Fibroblast of upper back skin (primary cell): Measurements from ENCODE around the gene KCNJ15.
A peak's percentile ranks its signal among the peaks of the same experiment; 100 is the strongest.

ENCODE experiments used
- DNase-seq: peaks from one replicate; pipeline ENCODE4 v3.0.0-alpha.2; 2013

KCNJ15 gene

GRCh38 chr21:38268864-38269575 is 12.2 kb downstream of the KCNJ15 start:
- no peak for DNase-seq

GRCh38 chr21:38269576-38269936 is 12.8 kb downstream of the KCNJ15 start:
- no peak for DNase-seq

- DNase-seq: no peak
Measured at GRCh38 chr21:38272215-38272614, 15.4 kb downstream of the KCNJ15 start.

GRCh38 chr21:38273745-38274542 is 17.2 kb downstream of the KCNJ15 start:
- DNase-seq: no peak

- peak; percentile 99 for DNase-seq
Measured at GRCh38 chr21:38277501-38278131, 20.8 kb downstream of the KCNJ15 start.

GRCh38 chr21:38280454-38280853 is 23.7 kb downstream of the KCNJ15 start:
- peak; percentile 57 for DNase-seq

GRCh38 chr21:38280867-38281266 is 24.1 kb downstream of the KCNJ15 start:
- no peak for DNase-seq

- DNase-seq: peak; percentile 49
Measured at GRCh38 chr21:38282921-38283320, 26.1 kb downstream of the KCNJ15 start.

GRCh38 chr21:38284216-38284615 is 27.4 kb downstream of the KCNJ15 start:
- no peak for DNase-seq

- DNase-seq: no peak
Measured at GRCh38 chr21:38286739-38287471, 30.1 kb downstream of the KCNJ15 start.

GRCh38 chr21:38287476-38287875 is 30.7 kb downstream of the KCNJ15 start:
- DNase-seq: no peak

GRCh38 chr21:38289705-38290485 is 33.1 kb downstream of the KCNJ15 start:
- peak; percentile 99 for DNase-seq

GRCh38 chr21:38290809-38291208 is 34.0 kb downstream of the KCNJ15 start:
- no peak for DNase-seq

- DNase-seq: no peak
Measured at GRCh38 chr21:38291874-38292273, 35.1 kb downstream of the KCNJ15 start.

- no peak for DNase-seq
Measured at GRCh38 chr21:38293113-38293512, 36.3 kb downstream of the KCNJ15 start.

- DNase-seq: no peak
Measured at GRCh38 chr21:38293765-38294164, 37.0 kb downstream of the KCNJ15 start.

- DNase-seq: no peak
Measured at GRCh38 chr21:38294609-38295008, 37.8 kb downstream of the KCNJ15 start.

GRCh38 chr21:38295997-38296764 is 39.4 kb downstream of the KCNJ15 start:
- peak; percentile 52 for DNase-seq

GRCh38 chr21:38297194-38297631 is 40.4 kb downstream of the KCNJ15 start:
- peak; percentile 93 for DNase-seq

GRCh38 chr21:38297871-38298270 is 41.1 kb downstream of the KCNJ15 start:
- no peak for DNase-seq

- no peak for DNase-seq
Measured at GRCh38 chr21:38298832-38299231, 42.0 kb downstream of the KCNJ15 start.
